Liver (tissue), 3 donors: Measurements from ENCODE around the gene NFATC2.

Source experiments
- ATF3 ChIP-seq: IDR thresholded peaks from 2 replicates; pipeline ENCODE4 v1.6.1; 2016; ENCODE audit warnings: antibody characterized with exemption
- CTCF ChIP-seq: fragments of 150-350 bp; IDR thresholded peaks from 2 replicates; pipeline ENCODE4 v1.5.1; 2017; ENCODE audit warnings: improper control_type of control experiment, low read depth, low read length; ENCODE audit not compliant: missing input control
- FOXA1 ChIP-seq: IDR thresholded peaks from 2 replicates; pipeline ENCODE4 v1.6.1; 2016; ENCODE audit warnings: antibody characterized with exemption
- GABPA ChIP-seq, 2 donors: IDR thresholded peaks in 1 of 2; conservative IDR thresholded peaks in 1 of 2; 2 replicates each; pipeline ENCODE4 v1.6.1; 2016; ENCODE audit warnings: antibody characterized with exemption in 2 of 2, mild to moderate bottlenecking in 1 of 2, moderate library complexity in 1 of 2
- MAX ChIP-seq: IDR thresholded peaks from 2 replicates; pipeline ENCODE4 v1.6.1; 2016; ENCODE audit warnings: antibody characterized with exemption
- RAD21 ChIP-seq, 2 donors: IDR thresholded peaks; 2 replicates each; pipeline ENCODE4 v1.6.1; 2016; ENCODE audit warnings: antibody characterized with exemption in 2 of 2, mild to moderate bottlenecking in 2 of 2
- REST ChIP-seq: IDR thresholded peaks from 2 replicates; pipeline ENCODE4 v1.6.1; 2016; ENCODE audit warnings: antibody characterized with exemption, mild to moderate bottlenecking
- SP1 ChIP-seq: IDR thresholded peaks from 2 replicates; pipeline ENCODE4 v1.6.1; 2018; ENCODE audit warnings: antibody characterized with exemption, mild to moderate bottlenecking
- TAF1 ChIP-seq: conservative IDR thresholded peaks from 2 replicates; pipeline ENCODE4 v1.6.1; 2016; ENCODE audit warnings: antibody characterized with exemption, mild to moderate bottlenecking
- YY1 ChIP-seq: IDR thresholded peaks from 2 replicates; pipeline ENCODE4 v1.6.1; 2016; ENCODE audit warnings: antibody characterized with exemption, mild to moderate bottlenecking
- ZBTB33 ChIP-seq: IDR thresholded peaks from 2 replicates; pipeline ENCODE4 v1.6.1; 2016; ENCODE audit warnings: antibody characterized with exemption
- donor health status: healthy.
- donor health status: healthy.

- TF ChIP-seq CTCF (no peak), ZBTB33 (no peak), FOXA1 (no peak), REST (no peak), MAX (no peak), TAF1 (no peak), SP1 (no peak), RAD21 (IDR thresholded peaks at IDR 0.05) (no peak), ATF3 (no peak), YY1 (no peak), GABPA (IDR thresholded peaks at IDR 0.05 in 1 of 2, conservative IDR thresholded peaks at IDR 0.05 in 1 of 2) (no peak)
These were observed 155.2 kb downstream of the NFATC2 start for GRCh38 chr20:51387125-51387875.
